ENCODE results near the gene PIEZO2.

PIEZO2 gene

GRCh38 chr18:10789180-10789579 lies 360.2 kb downstream of the PIEZO2 start:
- ATAC-seq, result no peak
- TF ChIP-seq TOX (CRISPR knock-in tag; IDR thresholded peaks at IDR 0.05; ENCODE audit: borderline replicate concordance) (no peak), SNAI2 (CRISPR knock-in tag; IDR thresholded peaks at IDR 0.05) (no peak), ARNTL (CRISPR knock-in tag; IDR thresholded peaks at IDR 0.05; ENCODE audit: borderline replicate concordance, low read depth) (no peak), ZC3H10 (CRISPR knock-in tag; IDR thresholded peaks at IDR 0.05) (no peak), RARB (CRISPR knock-in tag; IDR thresholded peaks at IDR 0.05) (no peak), GLIS3 (CRISPR knock-in tag; IDR thresholded peaks at IDR 0.05) (no peak), ESRRG (CRISPR knock-in tag; IDR thresholded peaks at IDR 0.05) (no peak), BACH2 (CRISPR knock-in tag; IDR thresholded peaks at IDR 0.05; ENCODE audit: borderline replicate concordance) (no peak), ISL1 (CRISPR knock-in tag; IDR thresholded peaks at IDR 0.05) (no peak), ZFP3 (CRISPR knock-in tag; IDR thresholded peaks at IDR 0.05) (no peak), ZFP30 (CRISPR knock-in tag; IDR thresholded peaks at IDR 0.05) (no peak), POU6F1 (CRISPR knock-in tag; IDR thresholded peaks at IDR 0.05; ENCODE audit: borderline replicate concordance, low read depth) (no peak), TCF4 (CRISPR knock-in tag; IDR thresholded peaks at IDR 0.05; ENCODE audit: borderline replicate concordance) (no peak), PPARA (CRISPR knock-in tag; IDR thresholded peaks at IDR 0.05; ENCODE audit: borderline replicate concordance) (no peak), OSR1 (CRISPR knock-in tag; IDR thresholded peaks at IDR 0.05) (no peak), ZNF70 (CRISPR knock-in tag; IDR thresholded peaks at IDR 0.05) (no peak)
- TF ChIP-seq, protein P1, sequence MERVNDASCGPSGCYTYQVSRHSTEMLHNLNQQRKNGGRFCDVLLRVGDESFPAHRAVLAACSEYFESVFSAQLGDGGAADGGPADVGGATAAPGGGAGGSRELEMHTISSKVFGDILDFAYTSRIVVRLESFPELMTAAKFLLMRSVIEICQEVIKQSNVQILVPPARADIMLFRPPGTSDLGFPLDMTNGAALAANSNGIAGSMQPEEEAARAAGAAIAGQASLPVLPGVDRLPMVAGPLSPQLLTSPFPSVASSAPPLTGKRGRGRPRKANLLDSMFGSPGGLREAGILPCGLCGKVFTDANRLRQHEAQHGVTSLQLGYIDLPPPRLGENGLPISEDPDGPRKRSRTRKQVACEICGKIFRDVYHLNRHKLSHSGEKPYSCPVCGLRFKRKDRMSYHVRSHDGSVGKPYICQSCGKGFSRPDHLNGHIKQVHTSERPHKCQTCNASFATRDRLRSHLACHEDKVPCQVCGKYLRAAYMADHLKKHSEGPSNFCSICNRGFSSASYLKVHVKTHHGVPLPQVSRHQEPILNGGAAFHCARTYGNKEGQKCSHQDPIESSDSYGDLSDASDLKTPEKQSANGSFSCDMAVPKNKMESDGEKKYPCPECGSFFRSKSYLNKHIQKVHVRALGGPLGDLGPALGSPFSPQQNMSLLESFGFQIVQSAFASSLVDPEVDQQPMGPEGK (CRISPR knock-in tag; IDR thresholded peaks at IDR 0.05; ENCODE audit: borderline replicate concordance), result no peak
- TF ChIP-seq, protein P2, sequence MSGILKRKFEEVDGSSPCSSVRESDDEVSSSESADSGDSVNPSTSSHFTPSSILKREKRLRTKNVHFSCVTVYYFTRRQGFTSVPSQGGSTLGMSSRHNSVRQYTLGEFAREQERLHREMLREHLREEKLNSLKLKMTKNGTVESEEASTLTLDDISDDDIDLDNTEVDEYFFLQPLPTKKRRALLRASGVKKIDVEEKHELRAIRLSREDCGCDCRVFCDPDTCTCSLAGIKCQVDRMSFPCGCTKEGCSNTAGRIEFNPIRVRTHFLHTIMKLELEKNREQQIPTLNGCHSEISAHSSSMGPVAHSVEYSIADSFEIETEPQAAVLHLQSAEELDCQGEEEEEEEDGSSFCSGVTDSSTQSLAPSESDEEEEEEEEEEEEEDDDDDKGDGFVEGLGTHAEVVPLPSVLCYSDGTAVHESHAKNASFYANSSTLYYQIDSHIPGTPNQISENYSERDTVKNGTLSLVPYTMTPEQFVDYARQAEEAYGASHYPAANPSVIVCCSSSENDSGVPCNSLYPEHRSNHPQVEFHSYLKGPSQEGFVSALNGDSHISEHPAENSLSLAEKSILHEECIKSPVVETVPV (CRISPR knock-in tag; IDR thresholded peaks at IDR 0.05), result no peak

DNA sequence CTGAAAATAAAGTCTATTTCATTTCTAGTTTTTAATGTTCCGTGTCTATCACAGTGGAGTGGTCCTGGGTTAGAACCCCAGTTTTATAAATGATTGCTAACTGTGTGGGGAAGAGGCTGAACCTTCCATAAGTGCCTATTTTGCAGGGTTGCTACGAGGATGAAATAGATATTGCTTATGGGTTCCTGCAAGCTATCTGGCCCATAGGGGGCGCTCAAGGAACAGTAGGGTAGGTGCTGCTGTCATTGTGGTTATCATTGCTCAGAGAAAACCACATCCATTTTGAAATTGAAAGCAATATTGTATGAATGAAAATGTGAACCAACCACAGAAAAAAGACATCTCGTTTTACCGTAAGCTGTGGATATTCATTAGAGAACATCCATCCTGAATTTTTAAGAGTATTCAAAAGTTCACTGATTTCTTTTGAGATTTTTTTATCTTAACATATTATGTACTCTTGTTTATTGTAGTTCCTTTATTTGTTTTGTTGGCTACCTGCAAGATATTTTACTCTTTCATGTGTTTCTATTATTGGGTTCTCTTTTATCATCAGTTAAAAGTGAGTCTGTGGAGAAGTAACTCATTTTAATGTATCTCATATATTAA lies 362.0 kb downstream of the PIEZO2 start:
- TF ChIP-seq, protein P1 (CRISPR knock-in tag; IDR thresholded peaks at IDR 0.05; ENCODE audit: borderline replicate concordance), result no peak
- TF ChIP-seq ZFP3 (CRISPR knock-in tag; IDR thresholded peaks at IDR 0.05), result no peak
- no peak for TF ChIP-seq PPARA (CRISPR knock-in tag; IDR thresholded peaks at IDR 0.05; ENCODE audit: borderline replicate concordance)
- no peak for TF ChIP-seq GLIS3 (CRISPR knock-in tag; IDR thresholded peaks at IDR 0.05)
- no peak for TF ChIP-seq ESRRG (CRISPR knock-in tag; IDR thresholded peaks at IDR 0.05)
- TF ChIP-seq ZNF8 (CRISPR knock-in tag; IDR thresholded peaks at IDR 0.05), result no peak
- no peak for TF ChIP-seq CSDC2 (CRISPR knock-in tag; IDR thresholded peaks at IDR 0.05)
- TF ChIP-seq ARNTL (CRISPR knock-in tag; IDR thresholded peaks at IDR 0.05; ENCODE audit: borderline replicate concordance, low read depth), result no peak
- no peak for TF ChIP-seq POU6F1 (CRISPR knock-in tag; IDR thresholded peaks at IDR 0.05; ENCODE audit: borderline replicate concordance, low read depth)
- no peak for TF ChIP-seq SNAI2 (CRISPR knock-in tag; IDR thresholded peaks at IDR 0.05)
- TF ChIP-seq OSR1 (CRISPR knock-in tag; IDR thresholded peaks at IDR 0.05), result no peak
- no peak for TF ChIP-seq ZNF70 (CRISPR knock-in tag; IDR thresholded peaks at IDR 0.05)
- no peak for TF ChIP-seq RARB (CRISPR knock-in tag; IDR thresholded peaks at IDR 0.05)
- no peak for TF ChIP-seq ZC3H10 (CRISPR knock-in tag; IDR thresholded peaks at IDR 0.05)
- no peak for TF ChIP-seq ISL1 (CRISPR knock-in tag; IDR thresholded peaks at IDR 0.05)
- no peak for TF ChIP-seq ZNF565 (CRISPR knock-in tag; conservative IDR thresholded peaks at IDR 0.05; ENCODE audit: low read depth)
- ATAC-seq, result peak; percentile 74

Data from SK-N-SH treated with all-trans-retinoic acid at 6 μM for 48 hours (cell line).